SU-DHL-6 (cell line): ENCODE data around the gene SHISA5.
"Not testable (repeated sequence)": the region's sequence is repeated elsewhere in the genome, so short reads cannot be mapped to it uniquely, and the experiment has no call there.

Source experiments
- H2AFZ ChIP-seq: fragments of 200-600 bp; sonication (generic); 2 replicates; pipeline ENCODE4 v1.6.1; 2014; ENCODE audit warnings: low read depth, mild to moderate bottlenecking, moderate library complexity, mixed read lengths, antibody characterized with exemption, low read length; ENCODE audit not compliant: severe bottlenecking
- H3F3A ChIP-seq: fragments of 200-600 bp; shearing (Covaris generic); 2 replicates; pipeline ENCODE4 v1.6.0; 2016; ENCODE audit warnings: antibody characterized with exemption, mild to moderate bottlenecking; ENCODE audit not compliant: insufficient read depth
- H3K27ac ChIP-seq: fragments of 200-600 bp; sonication (generic); 2 replicates; pipeline ENCODE4 v1.5.1; 2016; ENCODE audit warnings: low read depth, mild to moderate bottlenecking, low read length, moderate library complexity, mixed read lengths
- H3K27me3 ChIP-seq: fragments of 200-600 bp; sonication (generic), shearing (Covaris generic); 2 replicates; pipeline ENCODE4 v1.6.0; 2014; ENCODE audit warnings: mild to moderate bottlenecking, low read length
- H3K36me3 ChIP-seq: fragments of 200-600 bp; sonication (generic); 2 replicates; pipeline ENCODE4 v1.6.1; 2014; ENCODE audit warnings: mild to moderate bottlenecking, low read length, mixed read lengths
- H3K4me2 ChIP-seq: fragments of 300-600, 200-600 bp; shearing (Covaris generic), sonication (generic); 2 replicates; pipeline ENCODE4 v1.6.0; 2014; ENCODE audit warnings: low read length, low read depth, mild to moderate bottlenecking; ENCODE audit not compliant: poor library complexity, severe bottlenecking
- H3K4me3 ChIP-seq: fragments of 200-600 bp; sonication (generic); 2 replicates; pipeline ENCODE4 v1.5.1; 2014; ENCODE audit warnings: antibody characterized with exemption, low read length, mild to moderate bottlenecking, mixed read lengths; ENCODE audit not compliant: insufficient read depth, poor library complexity, severe bottlenecking
- H3K79me2 ChIP-seq: fragments of 200-600 bp; sonication (generic); 2 replicates; pipeline ENCODE4 v1.6.1; 2014; ENCODE audit warnings: mild to moderate bottlenecking, low read length, moderate library complexity; ENCODE audit not compliant: insufficient read depth
- H3K9ac ChIP-seq: fragments of 200-600 bp; sonication (generic); 2 replicates; pipeline ENCODE4 v1.7.0; 2014; ENCODE audit warnings: mild to moderate bottlenecking, low read length
- H3K9me2 ChIP-seq: fragments of 200-600 bp; sonication (generic); replicated peaks from 2 replicates; pipeline ENCODE4 v1.6.1; 2014; ENCODE audit warnings: low read length; ENCODE audit not compliant: insufficient read depth
- H3K9me3 ChIP-seq: fragments of 200-600 bp; sonication (generic); 2 replicates; pipeline ENCODE4 v1.6.1; 2014; ENCODE audit warnings: low read length, mixed read lengths; ENCODE audit not compliant: insufficient read depth
- H4K20me1 ChIP-seq: fragments of 200-600 bp; sonication (generic); 2 replicates; pipeline ENCODE4 v1.6.1; 2014; ENCODE audit warnings: low read depth, mild to moderate bottlenecking, antibody characterized with exemption, low read length, moderate library complexity, mixed read lengths
- CTCF ChIP-seq: fragments of 200-600 bp; sonication (generic); IDR thresholded peaks from one replicate; pipeline ENCODE4 v1.5.1; 2017; ENCODE audit warnings: antibody characterized with exemption, mild to moderate bottlenecking, low read length, moderate library complexity; ENCODE audit not compliant: insufficient read depth, poor library complexity, severe bottlenecking
- EZH2phosphoT487 ChIP-seq: fragments of 200-600 bp; sonication (generic), shearing (Covaris generic); conservative IDR thresholded peaks from 2 replicates; pipeline ENCODE4 v1.6.1; 2018; ENCODE audit warnings: mild to moderate bottlenecking, antibody characterized with exemption, low read length, moderate library complexity, mixed read lengths

SHISA5 gene

GRCh38 chr3:48492461-48493202, 11.3 kb downstream of the SHISA5 start:
- no peaks in the 10 kb centered on the region for H4K20me1 ChIP-seq
- no peak overlapping the region for H3K9ac ChIP-seq
- no peaks in the 10 kb centered on the region for H3K9me2 ChIP-seq
- H3F3A ChIP-seq: no peaks in the 10 kb centered on the region
- no peaks in the 10 kb centered on the region for H3K36me3 ChIP-seq
- no peaks in the 10 kb centered on the region for H3K27me3 ChIP-seq
- H3K27ac ChIP-seq: no peak overlapping the region
- H2AFZ ChIP-seq: no peak overlapping the region
- no peak overlapping the region for H3K4me3 ChIP-seq
- H3K4me2 ChIP-seq: no peak overlapping the region
- H3K79me2 ChIP-seq: no peaks in the 10 kb centered on the region
- H3K9me3 ChIP-seq: no peaks in the 10 kb centered on the region
- TF ChIP-seq CTCF: no peak
- TF ChIP-seq EZH2phosphoT487: no peak

GRCh38 chr3:48486952-48487351, 17.0 kb downstream of the SHISA5 start:
- H3K4me3 ChIP-seq: no peak overlapping the region
- no peaks in the 10 kb centered on the region for H3K79me2 ChIP-seq
- H3K27me3 ChIP-seq: no peaks in the 10 kb centered on the region
- H3K27ac ChIP-seq: no peak overlapping the region
- H3K9ac ChIP-seq: no peak overlapping the region
- no peaks in the 10 kb centered on the region for H3K36me3 ChIP-seq
- H3K4me2 ChIP-seq: no peak overlapping the region
- no peaks in the 10 kb centered on the region for H3K9me3 ChIP-seq
- no peaks in the 10 kb centered on the region for H3K9me2 ChIP-seq
- H3F3A ChIP-seq: peaks cover 4% of the 10 kb centered on the region; the same call in 1 of the 2 replicates
- H4K20me1 ChIP-seq: no peaks in the 10 kb centered on the region
- H2AFZ ChIP-seq: no peak overlapping the region
- TF ChIP-seq CTCF (no peak), EZH2phosphoT487 (no peak)

GRCh38 chr3:48482822-48483221, 21.2 kb downstream of the SHISA5 start:
- H3K36me3 ChIP-seq, H4K20me1 ChIP-seq, H3K9me3 ChIP-seq, H3K4me2 ChIP-seq, H3K9me2 ChIP-seq, H3K4me3 ChIP-seq, H3K79me2 ChIP-seq, H3K9ac ChIP-seq, H3K27me3 ChIP-seq, H3F3A ChIP-seq, H2AFZ ChIP-seq, H3K27ac ChIP-seq: not testable (repeated sequence)

GRCh38 chr3:48480891-48481290, 23.1 kb downstream of the SHISA5 start:
- H3K27ac ChIP-seq, H3K9me2 ChIP-seq, H2AFZ ChIP-seq, H3K9ac ChIP-seq, H3F3A ChIP-seq, H3K4me3 ChIP-seq, H3K9me3 ChIP-seq, H3K4me2 ChIP-seq, H3K79me2 ChIP-seq, H3K27me3 ChIP-seq, H4K20me1 ChIP-seq, H3K36me3 ChIP-seq: not testable (repeated sequence)
